GM12892 (cell line): ENCODE measurements around the gene RPUSD1.
"Not testable (repeated sequence)": the region's sequence is repeated elsewhere in the genome, so short reads cannot be mapped to it uniquely, and the experiment has no call there.

Experiments used
- DNase-seq: peaks from one replicate; pipeline ENCODE4 v3.0.0; 2011; ENCODE audit not compliant: insufficient read length
- FAIRE-seq: peaks from 2 replicates; lab custom pipeline; 2011; peaks lifted over from hg19 to GRCh38; lab: Jason Lieb, UNC
- POLR2A ChIP-seq: IDR thresholded peaks from 2 replicates; pipeline ENCODE4 v1.6.1; 2011; ENCODE audit warnings: low read depth, low read length, control low read depth
- POLR2AphosphoS5 ChIP-seq: IDR thresholded peaks from 2 replicates; pipeline ENCODE4 v1.6.1; 2011; ENCODE audit warnings: low read depth, low read length, control low read depth
- TAF1 ChIP-seq: IDR thresholded peaks from 2 replicates; pipeline ENCODE4 v1.6.1; 2011; ENCODE audit warnings: low read depth, mild to moderate bottlenecking, control low read depth, low read length, borderline replicate concordance

Gene RPUSD1

GRCh38 chr16:825341-826061, 37.3 kb upstream of the RPUSD1 start:
- TF ChIP-seq POLR2AphosphoS5: no peak
- TF ChIP-seq TAF1: no peak
- TF ChIP-seq POLR2A: no peak
- DNase-seq (no peak), FAIRE-seq (no peak)

DNA sequence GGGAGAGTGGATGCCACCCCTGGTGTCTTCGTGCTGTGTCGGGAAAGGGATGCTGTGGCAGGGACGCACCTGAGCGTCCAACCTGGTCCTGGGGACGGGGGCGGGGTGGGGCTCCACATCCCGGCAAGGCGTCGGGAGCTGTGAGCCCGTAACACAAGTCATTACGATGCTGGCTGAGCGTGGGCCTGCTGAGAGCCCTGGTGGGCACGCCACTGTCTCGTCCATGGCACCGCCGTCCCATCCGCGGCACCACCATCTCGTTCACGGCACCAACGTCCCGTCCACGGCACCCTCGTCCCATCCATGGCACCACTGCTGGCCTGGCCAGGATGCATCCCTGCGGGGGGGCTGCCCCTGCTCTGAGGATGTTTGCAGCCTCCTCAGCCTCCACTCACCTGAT, 36.4 kb upstream of the RPUSD1 start:
- FAIRE-seq (no peak), DNase-seq (no peak)
- TF ChIP-seq TAF1: no peak
- TF ChIP-seq POLR2A: no peak
- no peak for TF ChIP-seq POLR2AphosphoS5

GRCh38 chr16:824194-824593, 36.0 kb upstream of the RPUSD1 start:
- no peak for FAIRE-seq
- no peak for TF ChIP-seq POLR2A
- no peak for TF ChIP-seq POLR2AphosphoS5
- no peak for TF ChIP-seq TAF1
- no peak for DNase-seq

GRCh38 chr16:822909-823297, 34.7 kb upstream of the RPUSD1 start:
- no peak for FAIRE-seq
- TF ChIP-seq TAF1 (no peak), POLR2A (no peak)
- no peak for DNase-seq

DNA sequence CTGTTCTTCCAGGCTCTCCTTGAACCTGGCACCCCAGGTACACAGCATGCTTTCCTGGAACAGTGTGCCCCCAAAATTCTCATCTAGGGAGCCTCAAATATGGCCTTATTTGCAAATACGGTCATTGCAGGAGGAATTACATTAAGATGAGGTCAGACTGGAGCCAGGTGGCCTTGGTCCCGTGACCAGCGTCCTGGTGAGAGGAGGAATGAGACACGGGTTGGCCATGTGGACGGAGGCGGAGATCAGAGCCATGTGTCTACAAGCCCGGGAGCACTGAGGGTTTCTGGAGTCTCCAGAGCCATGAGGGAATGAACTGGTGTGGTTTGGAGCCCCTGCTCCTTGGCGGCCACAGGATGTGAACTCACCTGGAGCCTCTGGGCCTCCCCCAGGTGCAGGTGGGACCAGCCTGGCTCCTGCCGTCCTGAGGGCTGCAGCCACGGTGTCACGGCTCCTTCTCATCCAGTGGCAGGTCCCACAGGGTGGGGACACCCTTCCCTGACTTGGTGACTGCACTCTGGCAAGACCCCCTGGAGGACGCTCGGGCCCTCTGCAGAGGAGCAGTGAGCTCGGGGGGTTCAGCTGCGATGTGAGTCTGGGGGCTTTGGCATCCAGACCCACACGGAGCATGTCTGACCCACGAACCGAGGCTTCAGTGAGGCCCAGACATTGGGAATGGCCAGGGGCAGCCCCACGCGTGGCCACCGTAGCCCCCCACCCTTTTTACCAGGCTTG, 34.2 kb upstream of the RPUSD1 start:
- DNase-seq (no peak), FAIRE-seq (no peak)
- TF ChIP-seq POLR2A: no peak
- TF ChIP-seq POLR2AphosphoS5: no peak
- no peak for TF ChIP-seq TAF1

DNA sequence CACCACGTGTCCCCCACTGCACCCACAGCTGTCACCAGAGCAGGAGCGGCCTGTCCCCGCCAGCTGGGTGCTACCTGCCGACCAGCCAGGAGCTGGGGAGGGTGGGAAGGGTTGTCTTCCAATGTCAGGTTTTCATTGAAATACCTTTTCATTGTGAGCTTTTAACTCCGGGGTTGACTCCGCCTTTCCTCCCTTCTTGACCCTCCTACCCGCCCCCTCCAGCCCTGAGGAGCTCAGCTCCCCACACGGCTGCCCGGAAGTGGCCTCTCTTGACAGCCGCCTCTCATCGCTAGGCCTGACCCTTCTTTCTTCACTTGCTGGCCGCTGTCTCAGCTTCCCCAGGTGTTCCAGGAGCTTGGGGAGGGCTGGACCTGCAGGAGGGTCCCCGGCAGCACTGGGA, 33.6 kb upstream of the RPUSD1 start:
- no peak for DNase-seq
- no peak for TF ChIP-seq POLR2A
- TF ChIP-seq TAF1: no peak
- TF ChIP-seq POLR2AphosphoS5: no peak
- no peak for FAIRE-seq

GRCh38 chr16:820748-821147, 32.6 kb upstream of the RPUSD1 start:
- DNase-seq: no peak
- no peak for TF ChIP-seq TAF1
- no peak for FAIRE-seq

DNA sequence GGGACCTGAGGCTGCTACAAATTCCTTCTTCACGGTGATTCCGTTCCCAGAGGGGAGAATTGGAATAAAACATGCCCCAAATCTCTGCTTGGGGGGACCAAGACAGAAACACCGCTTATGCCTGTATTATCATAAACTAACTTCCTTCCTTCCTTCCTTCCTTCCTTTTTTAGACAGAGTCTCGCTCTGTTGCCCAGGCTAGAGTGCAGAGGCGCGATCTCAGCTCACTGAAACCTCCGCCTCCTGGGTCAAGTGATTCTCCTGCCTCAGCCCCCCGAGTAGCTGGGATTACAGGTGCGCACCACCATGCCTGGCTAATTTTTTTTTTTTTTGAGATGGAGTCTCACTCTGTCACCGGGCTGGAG, 31.8 kb upstream of the RPUSD1 start:
- not testable (repeated sequence) for FAIRE-seq, DNase-seq

DNA sequence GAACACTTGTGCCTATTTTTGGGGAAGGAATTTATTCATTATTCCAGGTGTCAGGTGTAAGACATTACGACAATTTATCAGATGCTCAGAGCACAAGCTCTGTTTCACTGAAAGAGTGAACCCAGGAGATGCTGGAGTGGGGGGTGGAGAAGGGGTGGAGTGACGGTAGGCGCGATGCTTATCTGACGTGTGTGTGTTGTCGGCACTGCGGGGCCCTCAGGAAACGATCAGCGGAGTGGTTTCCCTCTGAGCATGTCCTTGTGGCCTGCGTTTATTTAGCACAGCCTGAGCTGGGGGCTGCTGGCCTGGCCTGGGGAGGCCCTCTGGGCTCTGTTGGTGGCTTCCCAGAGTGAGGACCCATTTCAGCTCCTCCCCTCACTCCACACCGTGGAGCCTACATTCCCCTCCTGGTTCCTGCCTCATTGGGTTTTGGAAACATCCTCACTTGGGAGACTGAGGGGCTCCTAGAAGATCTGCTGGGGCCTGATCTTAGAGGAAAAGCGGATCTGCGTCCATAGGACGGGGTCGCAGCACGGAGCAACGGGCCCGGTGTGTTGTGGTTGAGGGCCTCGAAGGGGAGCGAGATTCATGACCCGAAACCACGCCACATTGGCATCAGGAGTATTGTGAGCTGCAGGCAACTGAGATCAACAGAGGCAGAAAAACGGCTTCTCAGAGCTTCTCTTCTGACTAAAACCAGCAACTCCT, 31.3 kb upstream of the RPUSD1 start:
- DNase-seq (no peak), FAIRE-seq (no peak)
- TF ChIP-seq TAF1: no peak

GRCh38 chr16:818592-818991, 30.4 kb upstream of the RPUSD1 start:
- TF ChIP-seq POLR2AphosphoS5 (no peak), POLR2A (no peak), TAF1 (no peak)
- DNase-seq: no peak
- no peak for FAIRE-seq

GRCh38 chr16:818132-818531, 30.0 kb upstream of the RPUSD1 start:
- FAIRE-seq: no peak
- TF ChIP-seq POLR2A (no peak), TAF1 (no peak), POLR2AphosphoS5 (no peak)
- DNase-seq: no peak

DNA sequence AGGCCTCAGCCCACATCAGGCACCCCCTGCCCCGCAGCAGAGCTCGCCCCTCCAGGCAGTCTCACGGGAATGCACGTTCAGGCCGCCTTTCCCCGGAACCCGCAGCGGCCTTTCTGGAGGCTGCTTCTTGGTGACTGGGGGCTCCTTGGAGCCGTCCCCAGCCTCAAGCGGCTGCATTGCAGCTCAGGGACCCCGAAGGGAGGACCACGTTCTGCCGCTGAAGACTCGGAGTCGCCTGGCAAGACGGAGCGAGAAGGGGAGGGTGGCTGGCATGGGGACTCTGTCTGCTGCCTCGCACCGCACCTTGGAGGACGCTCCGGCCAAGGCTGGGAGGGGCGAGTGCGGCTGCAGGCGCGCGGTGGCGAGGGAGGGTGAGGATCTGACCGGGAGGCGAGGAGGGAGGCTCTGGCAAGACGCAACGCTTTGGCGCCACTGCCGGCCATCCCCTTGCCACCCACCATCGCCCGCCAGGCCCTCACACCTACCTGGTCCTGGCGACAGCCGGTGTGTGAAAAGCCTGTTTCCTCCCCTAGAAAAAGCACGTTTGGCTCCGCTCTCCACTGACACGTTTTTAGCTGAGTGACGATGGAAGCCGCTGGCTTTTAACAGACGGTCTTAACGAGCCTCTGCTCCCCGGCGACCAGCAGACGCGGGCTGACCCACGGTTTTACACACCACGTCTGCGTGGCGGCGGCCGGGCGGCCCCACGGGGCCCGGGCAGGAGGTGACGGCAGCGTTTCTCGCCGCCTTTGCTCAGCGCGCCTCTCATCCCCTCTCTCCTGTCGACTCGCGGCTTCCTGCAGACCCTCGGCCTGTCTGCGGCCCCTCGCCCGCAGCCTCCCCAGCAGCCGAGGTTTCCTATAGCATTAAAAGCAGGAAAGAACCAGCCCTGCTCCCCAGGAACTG, 29.1 kb upstream of the RPUSD1 start:
- DNase-seq (no peak), FAIRE-seq (no peak)
- TF ChIP-seq POLR2A: no peak
- no peak for TF ChIP-seq TAF1
- TF ChIP-seq POLR2AphosphoS5: no peak
